SK-MEL-5 (cell line): ENCODE data around the gene FGF21. TPM values are rescaled to one million over a fixed set of nuclear protein-coding genes. Genes with fewer than 3 reads are reported as not detected.
A peak's percentile ranks its signal among the peaks of the same experiment; 100 is the strongest.
"Not testable (repeated sequence)": the region's sequence is repeated elsewhere in the genome, so short reads cannot be mapped to it uniquely, and the experiment has no call there.

Experiments used
- DNase-seq: peaks from one replicate; pipeline ENCODE4 v3.0.0-alpha.2; 2016; ENCODE audit warnings: low read depth, low spot score
- in situ Hi-C: cut with HindIII; loops from 2 replicates; pipeline ENCODE4 v1.10.0; 2016; ENCODE audit warnings: low sequenced_read_pairs, high pct_unique_total_duplicates, low pct_unique_long_range_greater_than_20kb
- polyA plus RNA-seq, 2 experiments: library from polyadenylated mRNA; depleted of rRNA; stranded (reverse); fragments of >200 nt; gene quantifications; 2 replicates each; pipeline ENCODE4 v1.2.3, GENCODE V29; 2015
- total RNA-seq: library from RNA; depleted of rRNA; stranded (reverse); fragments of >200 nt; shearing (Covaris generic); gene quantifications from 2 replicates; pipeline ENCODE4 v1.2.3, GENCODE V29; 2014; rRNA removed

The FGF21 gene
- total RNA-seq, result not detected in 2 replicates
- polyA plus RNA-seq (2015; cell fraction: cytosol; rRNA removed), result not detected in 2 replicates
- polyA plus RNA-seq (2015; cell fraction: nucleus; rRNA removed), result not detected in 2 replicates

- DNase-seq, result no peak
- in situ Hi-C loops, result no loop called here
Observed at GRCh38 chr19:48755084-48755641, at the start of gene FGF21. Gene FGF21, plus strand, starts transcription at chr19:48755524. Its CDS starts 713 bp downstream, at chr19:48756237.

DNA sequence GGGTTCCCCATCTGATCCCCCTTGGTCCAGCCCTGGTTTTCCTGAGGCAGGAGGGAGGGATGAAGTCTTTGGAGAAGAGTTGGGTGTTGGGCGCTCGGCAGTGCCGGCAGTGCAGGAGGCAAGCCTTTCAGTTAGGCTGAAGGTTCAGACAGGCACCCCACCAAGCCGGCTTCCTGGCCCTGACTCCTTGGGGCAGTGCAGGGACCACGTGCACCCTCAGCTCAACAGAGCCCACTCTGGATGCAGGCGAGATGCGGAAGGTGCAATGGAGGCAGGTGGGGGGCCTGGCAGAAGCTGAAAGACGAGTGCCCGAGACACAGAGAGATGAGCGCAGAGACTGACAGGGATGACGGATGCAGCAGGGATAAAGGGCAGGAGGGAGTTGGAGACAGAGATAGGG lies 46.9 kb upstream of the FGF21 start:
- no peak for DNase-seq
- in situ Hi-C loops, result no loop called here

DNA sequence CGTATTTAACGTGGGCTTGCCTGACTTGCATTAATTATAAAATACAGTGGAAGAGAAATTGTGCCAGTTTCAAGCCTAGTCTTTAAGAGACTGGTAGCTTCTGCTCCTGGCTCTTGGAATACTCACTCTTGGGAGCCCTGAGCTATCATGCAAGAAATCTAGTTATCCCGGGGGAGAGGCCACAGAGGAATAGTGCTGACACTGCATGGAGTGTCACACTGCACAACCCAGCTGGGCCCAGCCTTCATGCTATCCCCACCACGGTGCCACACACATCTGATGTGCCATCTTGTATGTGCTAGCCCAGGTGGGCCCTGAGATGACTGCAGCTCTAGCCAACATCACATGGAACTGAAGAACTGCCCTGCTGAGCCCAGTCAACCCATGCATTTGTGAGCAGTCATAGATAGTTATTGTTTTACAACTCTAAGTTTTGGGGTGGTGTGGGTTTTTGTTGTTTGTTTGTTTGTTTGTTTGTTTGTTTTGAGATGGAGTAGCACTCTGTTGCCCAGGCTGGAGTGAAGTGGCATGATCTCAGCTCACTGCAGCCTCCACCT lies 44.1 kb upstream of the FGF21 start:
- no peak for DNase-seq
- in situ Hi-C loops, result no loop called here

DNA sequence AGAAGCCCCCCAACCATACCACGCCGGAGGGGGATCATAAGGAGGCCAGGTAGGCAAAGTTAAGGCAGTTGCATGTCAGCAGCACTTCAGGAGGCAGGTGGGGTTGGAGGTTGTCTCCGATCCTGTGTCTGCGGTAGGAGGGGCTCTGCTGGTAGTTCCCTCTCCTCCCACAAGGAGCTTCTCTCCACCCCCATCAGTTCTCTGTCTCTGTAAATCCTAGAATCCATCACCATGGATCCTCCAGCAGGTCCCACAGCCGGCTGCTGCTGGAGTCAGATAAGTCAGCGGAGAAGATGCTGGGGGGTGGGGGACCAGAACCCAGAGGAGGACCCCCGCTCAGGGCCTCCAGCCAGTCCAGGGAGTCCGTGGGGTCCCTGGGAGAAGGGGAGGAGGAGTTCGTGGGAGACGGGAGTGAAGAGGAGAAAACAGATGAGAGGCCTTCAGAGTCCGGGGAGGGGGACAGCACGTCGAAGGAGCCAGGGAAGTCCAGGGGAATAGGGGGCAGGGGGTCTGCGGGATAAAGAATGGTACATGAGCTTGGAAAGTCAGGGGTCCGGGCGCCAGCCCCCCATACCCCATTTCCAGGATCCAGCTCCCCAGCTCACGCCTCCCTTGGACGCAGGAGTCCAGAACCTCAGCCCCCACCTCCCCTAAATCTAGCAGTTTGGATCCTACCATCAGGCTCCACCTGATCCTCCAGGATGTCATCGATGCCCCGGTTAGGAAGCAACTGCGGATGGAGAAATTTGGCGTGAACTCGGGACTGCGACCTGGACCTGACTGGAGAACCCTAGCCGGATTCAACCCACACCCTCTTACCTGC lies 42.1 kb upstream of the FGF21 start:
- DNase-seq, result peak; percentile 47
- in situ Hi-C loops, result no loop called here

DNA sequence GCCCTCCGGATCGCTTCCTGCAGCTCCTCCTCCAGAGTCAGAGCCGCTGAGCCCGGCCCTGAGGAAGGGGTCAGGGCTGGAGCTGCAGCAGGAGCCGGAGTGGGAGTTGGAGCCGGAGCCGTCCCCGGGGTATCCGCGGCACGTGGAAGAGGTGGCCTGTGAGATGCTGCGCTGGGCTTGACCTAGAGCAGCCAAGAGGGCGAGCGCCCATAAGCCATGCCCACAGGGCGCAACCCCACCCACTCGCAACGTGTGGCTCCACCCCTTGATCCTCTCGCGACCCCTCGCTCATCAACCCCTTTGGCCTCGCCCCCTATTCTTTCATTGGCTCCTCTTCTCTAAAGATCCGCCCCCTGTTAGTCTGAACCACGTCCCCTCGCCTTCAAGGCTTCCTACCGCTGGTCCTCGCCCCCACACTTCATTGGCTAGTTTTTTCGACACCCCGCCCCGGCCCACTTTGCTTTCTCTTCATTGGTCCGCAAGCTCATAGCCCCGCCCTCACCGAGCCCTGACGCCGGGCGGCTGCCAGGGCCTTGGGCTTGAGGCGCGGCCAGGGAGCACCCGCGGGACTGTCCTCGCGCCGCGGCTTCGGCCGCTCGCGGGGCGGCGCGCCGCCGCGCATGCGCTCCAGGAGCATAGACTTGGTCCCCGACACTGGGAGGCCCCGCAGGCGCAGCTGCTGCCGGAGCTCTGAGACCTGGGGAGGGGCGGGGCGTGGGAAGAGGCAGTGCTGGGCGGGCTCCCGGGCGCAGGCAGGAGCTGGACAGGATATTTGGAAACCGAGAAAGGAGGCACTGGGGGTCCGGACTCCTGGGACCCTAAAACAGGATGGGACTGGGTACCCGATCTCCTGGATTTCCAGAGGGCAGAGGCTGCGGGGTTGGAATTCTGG lies 41.2 kb upstream of the FGF21 start:
- in situ Hi-C loops, result no loop called here
- DNase-seq, result peak; percentile 99

DNA sequence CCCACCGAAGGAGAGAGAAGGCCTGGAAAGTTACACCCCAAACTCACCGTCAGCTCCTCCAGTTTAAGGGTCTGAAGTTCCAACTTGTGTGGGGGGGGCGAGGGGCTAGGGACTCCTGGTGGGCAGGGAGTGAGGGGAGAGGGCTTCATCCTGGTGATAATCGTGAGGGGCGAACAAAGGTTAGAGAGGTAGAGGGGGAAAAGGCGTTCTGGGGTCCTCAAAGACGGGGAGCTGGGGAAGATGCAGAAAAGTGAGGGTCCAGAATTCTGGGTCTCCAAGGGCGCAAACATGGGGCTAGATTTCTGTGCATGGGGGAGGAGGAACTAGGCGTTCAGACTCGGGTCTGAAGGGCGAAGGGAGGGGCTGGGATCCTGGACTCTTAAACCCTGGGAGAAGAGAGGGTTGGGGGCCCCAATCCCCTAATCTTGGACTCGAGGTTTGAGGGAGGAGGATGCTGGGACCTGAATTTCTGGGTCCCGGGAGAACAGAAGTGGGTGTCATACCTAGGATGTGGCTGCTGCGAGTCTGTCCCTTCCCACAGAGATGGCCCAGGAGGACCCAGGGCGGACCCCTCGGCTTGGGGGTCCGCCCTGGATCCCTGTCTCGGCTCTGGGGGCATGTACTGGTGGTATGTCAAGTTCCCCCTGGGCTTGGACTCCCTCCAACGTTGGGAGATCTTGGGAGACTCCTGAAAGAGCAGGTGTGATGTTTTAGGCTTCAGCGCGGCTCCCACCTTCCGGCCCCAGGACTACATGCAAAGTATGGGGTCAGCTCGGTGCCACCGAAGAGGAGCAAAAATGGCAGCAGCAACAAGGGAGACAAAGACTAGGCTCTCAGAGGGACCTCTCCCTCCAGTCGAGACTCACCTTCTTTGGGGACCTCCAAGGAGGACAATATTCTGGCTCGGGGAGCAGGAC lies 40.3 kb upstream of the FGF21 start:
- DNase-seq, result no peak
- in situ Hi-C loops, result no loop called here

- no peak for DNase-seq
- in situ Hi-C loops, result no loop called here
Observed at GRCh38 chr19:48715681-48716171, 39.6 kb upstream of the FGF21 start.

GRCh38 chr19:48716562-48717291 lies 38.6 kb upstream of the FGF21 start:
- no peak for DNase-seq
- in situ Hi-C loops, result no loop called here

DNA sequence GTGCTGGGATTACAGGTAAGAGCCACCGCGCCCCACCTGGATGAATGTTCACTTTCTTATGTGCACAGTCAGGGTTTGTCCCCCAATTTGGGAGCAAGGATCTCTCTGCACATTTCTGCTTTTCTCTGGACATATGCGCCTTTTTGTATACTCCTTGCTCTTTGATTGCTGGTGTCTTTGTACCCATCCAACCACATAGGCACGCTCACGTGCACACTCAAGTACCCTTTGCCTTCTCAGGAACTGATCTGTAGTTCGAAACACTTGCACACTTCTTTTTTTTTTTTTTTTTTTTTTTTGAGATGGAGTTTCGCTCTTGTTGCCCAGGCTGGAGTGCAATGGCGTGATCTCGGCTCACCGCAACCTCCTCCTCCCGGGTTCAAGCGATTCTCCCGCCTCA lies 37.2 kb upstream of the FGF21 start:
- DNase-seq, in situ Hi-C loops: not testable (repeated sequence)

DNA sequence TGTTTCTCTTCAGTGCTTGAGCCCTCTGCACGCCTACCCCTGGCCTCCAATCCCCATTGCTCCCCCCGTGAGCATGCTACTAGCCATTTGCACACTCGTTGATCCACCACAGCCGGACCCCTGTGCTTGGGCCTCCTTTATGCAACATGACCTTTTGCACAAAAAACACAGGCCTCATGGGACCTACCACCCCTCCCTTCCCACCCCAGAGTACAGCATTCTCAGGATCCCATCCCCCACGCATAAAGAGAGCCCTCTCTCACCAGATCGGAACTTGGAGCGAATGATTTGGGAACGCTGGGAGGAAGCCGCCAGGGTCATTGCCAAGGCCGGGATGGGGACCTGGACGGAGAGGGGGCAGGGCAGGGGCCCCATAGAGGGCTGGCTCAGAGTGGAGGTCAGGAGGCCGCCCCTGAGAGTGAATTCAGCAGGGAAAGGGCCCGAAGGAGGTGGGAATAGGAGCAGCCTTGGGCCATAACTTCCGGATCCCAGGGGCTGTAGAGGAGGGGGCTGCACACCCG lies 36.6 kb upstream of the FGF21 start:
- DNase-seq, result no peak
- in situ Hi-C loops, result no loop called here

DNA sequence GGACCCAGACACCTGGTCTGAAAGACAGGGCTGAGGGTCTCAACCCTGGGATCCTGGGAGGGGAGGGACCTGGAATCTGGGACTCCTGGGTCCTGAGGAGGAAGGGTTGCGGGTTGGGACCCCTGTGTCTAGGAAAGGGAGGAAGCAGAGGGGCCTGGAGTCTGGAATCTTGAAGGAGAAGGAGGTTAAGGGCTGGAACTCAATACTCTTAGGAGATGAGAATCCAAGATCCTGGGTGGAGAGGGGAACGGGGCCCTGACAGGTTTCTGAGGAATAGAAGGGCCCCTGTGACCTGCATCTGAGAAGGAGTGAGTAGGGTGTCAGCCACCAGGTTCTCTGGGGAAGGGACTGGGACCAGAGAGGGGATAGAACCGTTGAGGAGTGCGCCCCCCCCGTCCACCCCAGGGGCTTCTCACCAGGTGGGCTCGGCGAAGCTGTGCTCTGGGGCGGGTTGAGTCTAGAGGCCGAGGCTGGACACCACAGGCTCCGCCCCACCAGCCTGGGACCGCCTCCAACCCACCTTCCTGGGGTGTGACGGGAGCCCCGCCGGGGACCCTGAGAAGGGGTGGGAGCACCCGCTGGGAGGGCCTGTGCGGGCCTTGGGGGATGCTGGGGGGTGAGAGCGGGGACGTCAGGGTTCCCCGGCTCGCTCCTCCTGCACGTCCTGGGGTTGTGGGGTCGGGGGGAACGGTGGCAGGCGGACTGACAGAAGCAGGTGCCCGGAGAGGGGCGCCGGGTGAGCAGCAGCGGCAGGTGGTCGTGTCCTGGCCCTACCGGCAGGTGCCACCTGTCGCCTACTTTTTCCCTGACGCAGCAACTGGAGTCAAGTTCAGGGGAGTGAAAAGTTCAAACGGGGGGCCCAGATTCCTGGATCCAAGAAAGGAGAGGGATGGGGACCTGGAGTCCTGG lies 35.8 kb upstream of the FGF21 start, which contains the start of gene MAMSTR:
Gene MAMSTR, minus strand, starts transcription at position 463 of the 909 bp plus-strand sequence. CDS start 694 bp downstream, outside the sequence.
- DNase-seq, result no peak
- in situ Hi-C loops, result no loop called here

- in situ Hi-C loops, result no loop called here
- no peak for DNase-seq
Observed at GRCh38 chr19:48720251-48720612, 35.1 kb upstream of the FGF21 start.

- in situ Hi-C loops, result no loop called here
- DNase-seq, result peak; percentile 17
Observed at GRCh38 chr19:48720613-48721296, 34.6 kb upstream of the FGF21 start.

- in situ Hi-C loops, result no loop called here
- no peak for DNase-seq
Observed at GRCh38 chr19:48722196-48722708, 33.1 kb upstream of the FGF21 start.
